Trophoblast cell (in vitro differentiated cells and primary cell): ENCODE results near the gene RPL13A.

Experiments
- DNase-seq, 2 donors: peaks; one replicate each; pipeline ENCODE4 v3.0.0-alpha.2; 2016
- H2AFZ ChIP-seq: 2 replicates; pipeline ENCODE4 v1.6.1; 2013; ENCODE audit warnings: low read length, moderate library complexity, mild to moderate bottlenecking; ENCODE audit not compliant: insufficient read depth, poor library complexity
- H2AK5ac ChIP-seq: 2 replicates; pipeline ENCODE4 v1.6.1; 2013; ENCODE audit warnings: mild to moderate bottlenecking, low read length
- H2BK120ac ChIP-seq: 2 replicates; pipeline ENCODE4 v1.6.1; 2013; ENCODE audit warnings: low read length, mild to moderate bottlenecking, moderate library complexity; ENCODE audit not compliant: insufficient read depth, poor library complexity
- H2BK12ac ChIP-seq: 2 replicates; pipeline ENCODE4 v1.6.1; 2013; ENCODE audit warnings: mild to moderate bottlenecking, low read length, moderate library complexity
- H2BK5ac ChIP-seq: 2 replicates; pipeline ENCODE4 v1.6.1; 2013; ENCODE audit warnings: low read length, low read depth, moderate library complexity, mild to moderate bottlenecking; ENCODE audit not compliant: poor library complexity
- H3K14ac ChIP-seq: 2 replicates; pipeline ENCODE4 v1.6.1; 2013; ENCODE audit warnings: mild to moderate bottlenecking, low read length
- H3K18ac ChIP-seq: 2 replicates; pipeline ENCODE4 v1.6.1; 2013; ENCODE audit warnings: mild to moderate bottlenecking, low read length
- H3K23ac ChIP-seq: 2 replicates; pipeline ENCODE4 v1.6.1; 2013; ENCODE audit warnings: low read length
- H3K27ac ChIP-seq: 2 replicates; pipeline ENCODE4 v1.5.1; 2013; ENCODE audit warnings: low read depth, mild to moderate bottlenecking, inconsistent platforms, low read length, moderate library complexity
- H3K27me3 ChIP-seq: 2 replicates; pipeline ENCODE4 v1.6.1; 2013; ENCODE audit warnings: inconsistent platforms, mild to moderate bottlenecking, low read length, moderate library complexity; ENCODE audit not compliant: insufficient read depth
- H3K36me3 ChIP-seq, 2 experiments: 1 replicate in 1 of 2; 2 replicates in 1 of 2; pipeline ENCODE4 v1.6.1; 2013; ENCODE audit warnings: low read length in 2 of 2, mild to moderate bottlenecking in 2 of 2, moderate library complexity in 1 of 2; ENCODE audit not compliant: insufficient read depth in 2 of 2, control insufficient read depth in 1 of 2
- H3K4ac ChIP-seq: 2 replicates; pipeline ENCODE4 v1.6.1; 2013; ENCODE audit warnings: low read depth, mild to moderate bottlenecking, low read length, moderate library complexity
- H3K4me1 ChIP-seq, 2 experiments: 1 replicate in 1 of 2; 2 replicates in 1 of 2; pipeline ENCODE4 v1.6.1; 2013; ENCODE audit warnings: low read length in 2 of 2, mild to moderate bottlenecking in 2 of 2, moderate library complexity in 1 of 2; ENCODE audit not compliant: insufficient read depth in 2 of 2, control insufficient read depth in 1 of 2
- H3K4me2 ChIP-seq: 2 replicates; pipeline ENCODE4 v1.6.1; 2013; ENCODE audit warnings: inconsistent platforms, mild to moderate bottlenecking, low read length, moderate library complexity
- H3K4me3 ChIP-seq: 2 replicates; pipeline ENCODE4 v1.5.1; 2013; ENCODE audit warnings: mild to moderate bottlenecking, low read depth, low read length, inconsistent platforms
- H3K79me1 ChIP-seq: one replicate; pipeline ENCODE4 v1.6.1; 2013; ENCODE audit warnings: low read length
- H3K79me2 ChIP-seq: 2 replicates; pipeline ENCODE4 v1.6.1; 2013; ENCODE audit warnings: low read length, mild to moderate bottlenecking; ENCODE audit not compliant: control insufficient read depth, insufficient read depth, poor library complexity
- H3K9ac ChIP-seq: 2 replicates; pipeline ENCODE4 v1.6.1; 2013; ENCODE audit warnings: mild to moderate bottlenecking, low read length
- H3K9me3 ChIP-seq: 2 replicates; pipeline ENCODE4 v1.6.1; 2013; ENCODE audit warnings: low read depth, mild to moderate bottlenecking, control low read depth, inconsistent platforms, low read length; ENCODE audit not compliant: insufficient read depth
- H4K12ac ChIP-seq: 2 replicates; pipeline ENCODE4 v1.6.1; 2013; ENCODE audit warnings: low read depth, mild to moderate bottlenecking, low read length, moderate library complexity
- H4K8ac ChIP-seq: 2 replicates; pipeline ENCODE4 v1.6.1; 2013; ENCODE audit warnings: low read depth, mild to moderate bottlenecking, low read length, moderate library complexity
- H4K91ac ChIP-seq: one replicate; pipeline ENCODE4 v1.6.1; 2013; ENCODE audit warnings: low read depth, mild to moderate bottlenecking, low read length, moderate library complexity
- WGBS: extraction: QIAGEN DNeasy Blood & Tissue Kit; methylation state at CpG from one replicate; pipeline ENCODE4 v1.1.7; 2013; ENCODE audit warnings: missing lambda C conversion rate; ENCODE audit not compliant: insufficient read length, insufficient coverage; ENCODE audit errors: extremely low coverage; 5-methylcytosine and 5-hydroxymethylcytosine counted together

Gene RPL13A

DNA sequence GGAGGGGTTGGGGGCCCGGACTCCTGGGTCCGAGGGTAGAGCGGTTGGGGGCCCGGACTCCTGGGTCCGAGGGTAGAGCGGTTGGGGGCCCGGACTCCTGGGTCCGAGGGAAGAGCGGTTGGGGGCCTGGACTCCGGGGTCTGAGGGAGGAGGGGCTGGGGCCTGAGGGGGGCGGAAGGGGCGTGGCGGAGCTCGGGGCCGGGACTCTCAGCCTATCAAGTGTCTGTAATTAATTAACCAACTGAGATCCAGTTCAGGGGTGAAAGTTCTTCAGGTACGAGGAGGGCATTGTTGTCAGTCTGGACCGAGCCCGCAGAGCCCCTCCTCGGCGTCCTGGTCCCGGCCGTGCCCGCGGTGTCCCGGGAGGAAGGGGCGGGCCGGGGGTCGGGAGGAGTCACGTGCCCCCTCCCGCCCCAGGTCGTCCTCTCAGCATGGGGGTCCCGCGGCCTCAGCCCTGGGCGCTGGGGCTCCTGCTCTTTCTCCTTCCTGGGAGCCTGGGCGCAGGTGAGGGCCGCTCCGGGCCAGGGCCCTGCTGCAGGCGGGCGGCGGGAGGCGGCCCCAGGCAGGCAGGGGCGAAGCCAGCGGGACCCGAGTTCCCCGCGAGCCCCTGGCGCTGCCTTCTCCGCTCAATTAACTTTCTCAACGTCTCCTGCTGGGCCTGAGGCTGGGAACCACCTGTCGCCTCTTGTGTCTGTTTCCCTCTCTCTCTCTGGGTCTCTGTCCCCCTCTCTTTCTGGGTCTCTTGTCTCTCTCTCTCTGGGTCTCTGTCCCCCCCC lies 25.8 kb downstream of the RPL13A start:
- no peak overlapping the region for H2BK12ac ChIP-seq
- peak overlapping the region; percentile 82 for H3K14ac ChIP-seq
- peak overlapping the region; percentile 0 for H2BK5ac ChIP-seq
- H3K79me1 ChIP-seq: peaks cover 7% of the 10 kb centered on the region
- no peak overlapping the region for H3K23ac ChIP-seq
- no peaks in the 10 kb centered on the region for H3K9me3 ChIP-seq
- H3K4me1 ChIP-seq: peaks cover 8 to 10% of the 10 kb centered on the region in 2 experiments
- H3K27me3 ChIP-seq: no peaks in the 10 kb centered on the region
- H2BK120ac ChIP-seq: peak overlapping the region; percentile 74
- WGBS: no CpG with 5 or more reads among the region's 50 CpGs
- peak overlapping the region; percentile 16 for H3K18ac ChIP-seq
- no peak overlapping the region for H3K4ac ChIP-seq
- H3K27ac ChIP-seq: peak overlapping the region; percentile 3
- peak overlapping the region; percentile 85 for H3K4me3 ChIP-seq
- peaks cover 0 to 3% of the 10 kb centered on the region in 2 experiments for H3K36me3 ChIP-seq
- H2AFZ ChIP-seq: peak overlapping the region; percentile 9
- no peak overlapping the region for H2AK5ac ChIP-seq
- peak in 1 of 2 donors; percentile 18 for DNase-seq
- peak overlapping the region; percentile 57 for H3K9ac ChIP-seq
- peak overlapping the region; percentile 94 for H3K4me2 ChIP-seq
- H4K91ac ChIP-seq: peak overlapping the region; percentile 85
- peak overlapping the region; percentile 77 for H4K12ac ChIP-seq
- H3K79me2 ChIP-seq: no peaks in the 10 kb centered on the region
- H4K8ac ChIP-seq: peak overlapping the region; percentile 94

DNA sequence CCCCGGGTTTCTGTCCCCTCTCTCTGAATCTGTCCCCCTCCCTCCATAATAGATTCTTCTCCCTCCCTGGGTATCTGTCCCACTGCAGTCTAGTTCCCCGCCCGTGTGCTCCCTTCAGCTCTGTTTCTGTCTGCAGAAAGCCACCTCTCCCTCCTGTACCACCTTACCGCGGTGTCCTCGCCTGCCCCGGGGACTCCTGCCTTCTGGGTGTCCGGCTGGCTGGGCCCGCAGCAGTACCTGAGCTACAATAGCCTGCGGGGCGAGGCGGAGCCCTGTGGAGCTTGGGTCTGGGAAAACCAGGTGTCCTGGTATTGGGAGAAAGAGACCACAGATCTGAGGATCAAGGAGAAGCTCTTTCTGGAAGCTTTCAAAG lies 26.3 kb downstream of the RPL13A start:
- Histone ChIP-seq H3K4ac (no peak overlapping the region), H3K79me1 (peaks cover 7% of the 10 kb centered on the region), H3K9ac (no peak overlapping the region), H2BK5ac (no peak overlapping the region), H4K91ac (no peak overlapping the region), H3K23ac (no peak overlapping the region), H2AK5ac (no peak overlapping the region), H3K27me3 (no peaks in the 10 kb centered on the region), H3K27ac (no peak overlapping the region), H3K4me1 (peaks cover 8 to 10% of the 10 kb centered on the region in 2 experiments), H3K4me3 (no peak overlapping the region), H3K18ac (no peak overlapping the region), H2BK120ac (no peak overlapping the region), H3K14ac (no peak overlapping the region), H3K79me2 (no peaks in the 10 kb centered on the region), H4K12ac (no peak overlapping the region), H2BK12ac (no peak overlapping the region), H3K36me3 (peaks cover 0 to 3% of the 10 kb centered on the region in 2 experiments), H3K9me3 (no peaks in the 10 kb centered on the region), H2AFZ (no peak overlapping the region), H3K4me2 (peak overlapping the region; percentile 94), H4K8ac (no peak overlapping the region)
- WGBS: no CpG with 5 or more reads among the region's 12 CpGs
- DNase-seq: peak; percentile 84 to 89

DNA sequence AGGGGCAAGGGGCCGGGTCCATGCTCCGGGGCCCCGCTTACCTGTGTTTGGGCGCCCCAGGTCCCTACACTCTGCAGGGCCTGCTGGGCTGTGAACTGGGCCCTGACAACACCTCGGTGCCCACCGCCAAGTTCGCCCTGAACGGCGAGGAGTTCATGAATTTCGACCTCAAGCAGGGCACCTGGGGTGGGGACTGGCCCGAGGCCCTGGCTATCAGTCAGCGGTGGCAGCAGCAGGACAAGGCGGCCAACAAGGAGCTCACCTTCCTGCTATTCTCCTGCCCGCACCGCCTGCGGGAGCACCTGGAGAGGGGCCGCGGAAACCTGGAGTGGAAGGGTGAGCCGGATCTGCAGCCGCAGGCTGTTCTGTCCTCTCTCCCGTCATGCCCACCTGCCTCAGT lies 26.7 kb downstream of the RPL13A start:
- no peak overlapping the region for H2BK12ac ChIP-seq
- no CpG with 5 or more reads among the region's 21 CpGs for WGBS
- DNase-seq: peak; percentile 34 to 55
- H3K36me3 ChIP-seq: peaks cover 0 to 3% of the 10 kb centered on the region in 2 experiments
- H3K9ac ChIP-seq: no peak overlapping the region
- peak overlapping the region; percentile 33 for H3K18ac ChIP-seq
- no peaks in the 10 kb centered on the region for H3K27me3 ChIP-seq
- H3K23ac ChIP-seq: no peak overlapping the region
- no peaks in the 10 kb centered on the region for H3K9me3 ChIP-seq
- no peak overlapping the region for H4K8ac ChIP-seq
- H2AK5ac ChIP-seq: peak overlapping the region; percentile 48
- no peak overlapping the region for H3K4me2 ChIP-seq
- no peak overlapping the region for H3K4ac ChIP-seq
- no peak overlapping the region for H3K4me3 ChIP-seq
- no peak overlapping the region for H2AFZ ChIP-seq
- peak overlapping the region; percentile 31 for H4K12ac ChIP-seq
- H2BK5ac ChIP-seq: peak overlapping the region; percentile 35
- H3K4me1 ChIP-seq: peaks cover 8 to 10% of the 10 kb centered on the region in 2 experiments
- no peak overlapping the region for H3K14ac ChIP-seq
- H2BK120ac ChIP-seq: no peak overlapping the region
- no peak overlapping the region for H3K27ac ChIP-seq
- no peak overlapping the region for H4K91ac ChIP-seq
- H3K79me1 ChIP-seq: peaks cover 7% of the 10 kb centered on the region
- H3K79me2 ChIP-seq: no peaks in the 10 kb centered on the region

DNA sequence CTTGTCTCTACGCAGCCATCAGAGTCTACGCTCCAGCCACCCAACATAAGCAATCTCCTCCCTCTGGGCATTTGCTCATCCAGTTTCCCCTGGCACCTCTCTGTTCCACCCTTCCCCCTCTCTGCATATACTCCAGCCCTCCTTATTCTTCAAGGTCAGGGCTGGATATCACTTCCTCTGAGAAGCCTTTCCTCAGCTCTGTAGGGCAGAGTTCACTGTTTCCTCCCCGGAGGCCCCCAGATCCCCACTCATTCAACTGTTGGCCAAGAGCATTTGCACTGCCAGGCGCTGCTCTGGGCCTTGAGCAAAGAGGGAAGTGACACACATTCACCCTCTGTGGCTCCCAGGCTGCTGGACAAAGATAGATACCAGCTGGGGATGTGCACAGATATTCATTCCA lies 28.4 kb downstream of the RPL13A start:
- Histone ChIP-seq H3K36me3 (peaks cover 0 to 3% of the 10 kb centered on the region in 2 experiments), H4K12ac (no peak overlapping the region), H2BK120ac (no peak overlapping the region), H3K18ac (no peak overlapping the region), H3K79me2 (no peaks in the 10 kb centered on the region), H3K9ac (no peak overlapping the region), H3K4me3 (no peak overlapping the region), H2BK12ac (no peak overlapping the region), H3K27me3 (no peaks in the 10 kb centered on the region), H3K4ac (no peak overlapping the region), H2AK5ac (no peak overlapping the region), H3K4me1 (peaks cover 8 to 10% of the 10 kb centered on the region in 2 experiments), H3K79me1 (peaks cover 7% of the 10 kb centered on the region), H3K9me3 (no peaks in the 10 kb centered on the region), H3K4me2 (no peak overlapping the region), H3K14ac (no peak overlapping the region), H2AFZ (no peak overlapping the region), H3K23ac (no peak overlapping the region), H4K91ac (no peak overlapping the region), H2BK5ac (no peak overlapping the region), H3K27ac (no peak overlapping the region), H4K8ac (no peak overlapping the region)
- peak; percentile 32 to 40 for DNase-seq
- no CpG with 5 or more reads among the region's 4 CpGs for WGBS
